ENCODE results near the gene NPHP4.
A peak's percentile ranks its signal among the peaks of the same experiment; 100 is the strongest.

NPHP4 gene

DNA sequence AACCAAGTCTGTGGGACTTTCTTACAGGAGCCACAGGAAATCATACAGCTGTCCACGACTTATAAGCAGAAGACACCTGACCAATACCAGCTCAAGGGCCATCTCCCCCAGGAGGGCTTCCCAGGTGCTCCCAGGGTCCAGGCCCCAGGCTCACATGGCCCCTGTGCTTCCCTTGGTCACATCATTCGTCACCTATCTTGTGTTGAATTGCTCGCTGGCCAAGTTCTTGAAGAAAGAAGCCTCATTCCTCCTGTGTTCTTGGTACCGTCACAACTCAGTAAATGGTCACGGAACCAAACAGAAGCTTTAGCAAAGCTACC, 3.0 kb downstream of the NPHP4 start:
- DNase-seq (ENCODE audit: low read depth) = no peak

DNA sequence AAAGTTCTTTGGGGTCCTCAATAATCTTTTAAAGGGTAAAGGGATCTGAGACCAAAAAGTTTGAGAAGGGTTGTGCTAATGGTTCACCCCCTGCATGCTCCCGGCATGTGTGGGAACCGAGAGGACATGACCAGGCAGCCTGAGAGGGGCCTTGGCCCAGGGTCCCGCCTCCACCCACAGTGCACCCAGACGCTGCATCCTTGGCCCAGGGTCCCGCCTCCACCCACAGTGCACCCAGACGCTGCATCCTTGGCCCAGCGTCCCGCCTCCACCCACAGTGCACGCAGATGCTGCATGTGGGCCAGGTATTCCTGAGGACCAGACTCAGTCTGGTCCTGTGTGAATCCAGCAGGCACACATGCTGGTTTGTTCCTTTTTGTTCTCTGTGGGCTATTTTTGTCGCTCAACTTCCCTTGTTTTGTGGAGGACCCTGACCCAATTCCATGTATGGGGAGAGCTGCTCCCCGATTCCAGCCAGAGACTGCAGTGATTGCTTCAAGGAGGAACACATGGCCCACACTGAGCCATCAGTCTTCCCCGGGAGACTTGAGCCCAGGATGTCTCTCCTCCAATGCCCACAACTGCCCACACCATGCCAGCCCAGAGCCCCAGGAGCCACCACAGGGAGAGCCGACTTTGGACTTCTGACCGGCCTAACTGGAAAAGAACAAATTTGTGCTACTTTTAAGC, 3.5 kb downstream of the NPHP4 start:
- no peak for DNase-seq (ENCODE audit: low read depth)

DNA sequence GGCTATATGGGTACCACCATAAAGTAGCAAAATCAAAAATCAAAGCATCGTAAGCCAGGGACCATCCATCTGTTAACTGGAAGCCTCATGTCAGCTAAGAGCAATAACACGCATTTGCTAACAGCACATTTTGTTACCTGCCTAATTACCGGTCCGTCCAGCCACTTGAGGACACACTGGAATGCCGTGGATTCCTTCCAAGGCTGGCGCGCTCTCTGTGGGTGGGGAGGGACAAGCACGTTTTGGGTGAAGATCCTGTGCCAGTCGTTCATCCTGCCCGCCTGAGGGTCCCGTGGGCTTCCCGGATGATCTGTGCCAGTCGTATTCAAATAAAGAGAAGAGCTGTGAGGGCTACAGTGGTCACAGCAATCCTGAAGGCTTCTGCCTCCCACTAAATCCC, 6.2 kb downstream of the NPHP4 start:
- DNase-seq (ENCODE audit: low read depth) = no peak

DNA sequence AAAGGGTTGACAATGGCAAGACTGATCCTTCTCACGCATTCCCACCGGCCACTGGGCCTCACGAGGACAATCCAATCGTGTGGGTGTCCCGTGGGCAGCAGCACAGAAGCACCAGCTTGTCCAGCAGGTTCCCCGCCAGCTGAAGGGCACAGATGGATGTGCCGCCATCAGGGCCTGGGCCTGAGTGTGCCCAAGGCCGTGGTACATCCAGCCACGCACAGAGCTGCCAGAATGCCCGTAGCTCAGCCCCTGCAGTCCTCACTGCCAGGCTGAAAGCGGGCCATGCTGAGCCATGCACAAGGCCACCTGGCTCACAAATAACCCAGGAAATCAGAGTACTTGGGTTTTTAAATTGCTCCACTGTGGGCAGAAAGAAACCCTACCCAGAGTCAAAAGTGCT, 7.0 kb downstream of the NPHP4 start:
- no peak for DNase-seq (ENCODE audit: low read depth)

DNA sequence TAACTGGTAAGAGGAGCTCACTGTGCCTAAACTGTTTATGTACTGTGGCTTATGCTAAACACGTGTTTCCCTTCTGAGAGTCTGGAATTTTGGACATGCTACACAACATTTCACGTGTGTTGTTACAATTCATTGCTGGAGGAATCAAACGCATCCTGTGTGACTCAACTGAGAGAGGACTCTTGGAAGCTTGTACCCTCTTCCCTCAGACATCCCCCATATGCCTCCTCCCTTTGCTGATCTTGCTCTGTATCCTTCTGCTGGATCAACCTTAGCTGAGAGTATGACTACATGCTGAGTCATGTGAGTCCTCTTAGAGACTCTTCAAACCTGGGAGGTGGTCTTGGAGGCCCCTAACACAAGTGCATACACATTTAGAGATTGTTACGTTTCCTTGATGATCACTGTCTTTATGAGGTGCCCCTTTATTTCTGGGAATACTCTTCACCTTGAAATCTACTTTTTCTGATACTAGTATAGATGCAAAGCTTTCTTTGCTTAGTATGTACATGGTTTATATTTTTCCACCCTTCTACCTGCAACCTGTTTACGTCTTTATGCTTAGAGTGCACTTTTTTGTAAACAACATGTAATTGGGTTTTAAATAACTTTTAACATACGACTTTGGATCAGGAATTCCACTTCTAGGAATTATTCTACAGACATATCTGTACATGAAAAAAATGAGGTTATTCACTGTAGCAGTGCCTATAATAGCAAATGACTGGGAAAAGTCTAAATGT, 8.7 kb downstream of the NPHP4 start:
- peak; percentile 63 for DNase-seq (ENCODE audit: low read depth)

DNA sequence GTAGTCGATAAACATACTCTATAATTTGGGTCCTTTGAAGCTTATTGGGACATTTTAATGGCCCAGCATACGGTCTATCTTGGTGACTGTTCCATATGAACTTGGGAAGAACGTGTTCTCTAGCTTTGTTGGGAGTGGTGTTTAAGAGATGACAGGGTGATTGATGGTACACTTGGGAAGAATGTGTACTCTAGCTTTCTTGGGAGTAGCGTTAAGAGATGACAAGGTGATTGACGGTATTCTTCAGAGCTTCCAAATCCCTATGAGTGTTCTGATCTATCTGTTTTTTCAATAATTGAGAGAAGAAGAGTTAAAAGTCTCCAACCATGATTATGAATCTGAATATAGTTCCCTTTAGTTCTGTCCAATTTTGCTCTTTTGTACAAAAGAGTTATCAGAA, 9.4 kb downstream of the NPHP4 start:
- no peak for DNase-seq (ENCODE audit: low read depth)

DNA sequence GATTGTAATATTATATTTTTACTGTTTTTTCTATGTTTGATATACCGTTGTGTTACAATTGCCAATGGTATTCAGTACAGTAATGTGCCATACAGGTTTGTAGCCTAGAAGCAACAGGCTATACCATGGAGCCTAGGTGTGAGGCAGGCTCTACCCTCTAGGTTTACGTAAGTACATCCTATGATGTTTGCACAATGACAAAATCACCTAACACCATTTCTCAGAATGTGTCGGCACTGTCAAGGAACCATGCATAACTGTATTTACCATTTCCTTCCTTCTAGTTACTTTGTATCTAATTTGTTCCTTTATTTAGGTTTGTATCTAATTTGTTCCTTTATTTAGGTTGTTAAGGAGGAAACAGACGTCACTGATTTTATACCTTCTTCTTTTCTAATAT, 9.9 kb downstream of the NPHP4 start:
- DNase-seq (ENCODE audit: low read depth) = no peak

DNA sequence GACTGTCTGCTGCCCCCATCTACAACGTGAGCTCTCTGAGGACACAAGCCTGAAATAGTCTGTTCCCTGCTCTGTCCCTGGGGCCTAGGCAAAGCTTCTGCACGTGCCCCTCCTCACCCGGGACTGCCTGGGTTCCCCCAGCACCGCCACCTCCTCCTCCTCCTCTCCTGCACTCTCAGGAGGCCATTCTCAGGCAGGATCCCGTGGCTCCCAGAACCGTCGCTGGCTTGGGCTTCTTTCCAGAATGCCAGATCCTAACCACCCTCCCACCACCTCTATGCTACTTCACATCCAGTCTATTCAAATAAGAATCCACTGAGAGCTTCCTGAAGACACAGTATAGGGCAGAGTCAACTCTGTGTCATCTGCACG, 11.2 kb downstream of the NPHP4 start:
- no peak for DNase-seq (ENCODE audit: low read depth)

DNA sequence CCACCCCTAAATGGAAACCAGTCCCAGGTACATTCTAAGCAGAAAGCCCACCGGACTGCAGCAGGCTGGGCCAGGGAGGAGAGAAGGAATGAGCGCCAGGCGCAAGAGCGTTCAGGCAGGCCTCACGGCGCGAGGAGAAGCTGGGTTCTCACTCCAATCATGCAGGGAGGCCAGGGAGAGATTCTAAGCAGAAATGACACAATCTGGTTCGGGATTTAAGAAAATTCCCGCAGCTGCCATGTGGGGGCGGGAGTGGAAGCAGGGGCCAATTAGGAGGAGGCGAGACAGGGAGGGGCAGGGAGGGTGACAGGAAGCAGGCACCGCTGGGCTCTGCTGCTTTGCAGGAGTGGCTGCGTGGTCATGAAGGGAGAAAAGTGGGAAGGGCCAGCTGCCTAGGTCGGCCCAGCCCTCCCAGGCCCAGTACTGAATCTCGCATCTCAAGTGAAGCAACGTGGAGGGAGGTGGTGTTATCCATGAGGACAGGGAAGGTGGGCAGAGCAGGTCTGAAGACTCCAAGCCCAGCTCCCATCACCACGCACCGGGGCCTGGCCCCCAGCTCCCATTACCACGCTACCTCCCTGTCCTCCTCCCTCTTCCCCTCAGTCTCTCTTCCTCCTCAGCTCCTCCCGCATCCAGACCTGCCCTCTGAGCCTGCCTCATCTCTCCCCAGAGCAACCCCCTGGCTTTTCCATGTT, 11.8 kb downstream of the NPHP4 start:
- no peak for DNase-seq (ENCODE audit: low read depth)

DNA sequence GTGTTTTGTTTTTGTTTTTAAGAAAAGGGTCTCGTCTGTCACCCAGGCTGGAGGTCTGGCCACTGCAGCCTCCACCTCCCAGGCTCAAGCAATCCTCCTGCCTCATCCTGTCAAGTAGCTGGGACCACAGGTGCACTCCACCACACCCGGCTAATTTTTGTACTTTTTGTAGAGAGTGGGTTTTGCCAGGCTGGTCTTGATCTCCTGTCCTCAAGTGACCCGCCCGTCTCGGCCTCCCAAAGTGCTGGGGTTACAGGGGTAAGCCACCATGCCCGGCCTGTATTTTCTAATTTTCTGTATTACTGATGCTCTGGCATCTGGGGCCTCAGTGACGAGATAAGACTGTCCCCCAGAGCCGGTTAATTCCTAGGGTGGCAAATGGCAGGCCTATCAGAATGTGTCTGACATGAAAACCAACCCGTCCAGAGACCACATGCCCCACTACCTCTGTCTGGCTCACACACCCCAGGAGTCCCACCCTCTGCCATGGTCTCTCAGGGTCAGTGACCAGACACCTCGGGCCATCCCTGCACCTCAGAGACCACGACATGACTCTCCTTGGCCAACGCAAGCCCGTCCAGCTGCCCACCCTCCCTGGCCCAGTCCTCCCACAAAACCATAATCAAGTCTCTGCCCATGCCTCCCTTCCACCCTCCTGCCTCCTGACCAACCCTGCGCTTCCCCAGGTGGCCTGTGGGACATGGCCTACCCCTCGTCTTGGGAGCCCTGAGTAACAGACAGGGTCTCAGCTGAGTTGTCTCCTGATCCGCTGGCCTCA, 12.5 kb downstream of the NPHP4 start:
- DNase-seq (ENCODE audit: low read depth) = no peak

DNA sequence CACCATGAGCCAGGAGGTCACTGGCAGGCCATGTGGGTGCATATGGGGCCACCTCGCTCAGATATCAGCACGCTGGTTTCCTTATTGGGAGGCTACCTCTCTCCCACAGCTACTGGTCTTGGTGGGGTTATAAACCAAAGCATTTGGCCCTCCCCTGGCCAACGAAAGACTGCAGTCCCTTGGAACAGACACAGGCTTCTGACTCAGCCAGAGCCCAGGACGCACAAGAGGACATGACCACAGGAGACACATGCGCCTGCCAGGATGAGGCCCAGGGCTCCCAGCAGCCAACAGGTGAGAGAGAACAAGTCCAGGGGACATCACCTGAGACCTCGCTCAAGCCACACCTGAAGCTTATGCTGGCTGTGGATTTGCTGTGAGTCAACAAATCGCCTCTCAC, 13.8 kb downstream of the NPHP4 start:
- DNase-seq (ENCODE audit: low read depth) = no peak

DNA sequence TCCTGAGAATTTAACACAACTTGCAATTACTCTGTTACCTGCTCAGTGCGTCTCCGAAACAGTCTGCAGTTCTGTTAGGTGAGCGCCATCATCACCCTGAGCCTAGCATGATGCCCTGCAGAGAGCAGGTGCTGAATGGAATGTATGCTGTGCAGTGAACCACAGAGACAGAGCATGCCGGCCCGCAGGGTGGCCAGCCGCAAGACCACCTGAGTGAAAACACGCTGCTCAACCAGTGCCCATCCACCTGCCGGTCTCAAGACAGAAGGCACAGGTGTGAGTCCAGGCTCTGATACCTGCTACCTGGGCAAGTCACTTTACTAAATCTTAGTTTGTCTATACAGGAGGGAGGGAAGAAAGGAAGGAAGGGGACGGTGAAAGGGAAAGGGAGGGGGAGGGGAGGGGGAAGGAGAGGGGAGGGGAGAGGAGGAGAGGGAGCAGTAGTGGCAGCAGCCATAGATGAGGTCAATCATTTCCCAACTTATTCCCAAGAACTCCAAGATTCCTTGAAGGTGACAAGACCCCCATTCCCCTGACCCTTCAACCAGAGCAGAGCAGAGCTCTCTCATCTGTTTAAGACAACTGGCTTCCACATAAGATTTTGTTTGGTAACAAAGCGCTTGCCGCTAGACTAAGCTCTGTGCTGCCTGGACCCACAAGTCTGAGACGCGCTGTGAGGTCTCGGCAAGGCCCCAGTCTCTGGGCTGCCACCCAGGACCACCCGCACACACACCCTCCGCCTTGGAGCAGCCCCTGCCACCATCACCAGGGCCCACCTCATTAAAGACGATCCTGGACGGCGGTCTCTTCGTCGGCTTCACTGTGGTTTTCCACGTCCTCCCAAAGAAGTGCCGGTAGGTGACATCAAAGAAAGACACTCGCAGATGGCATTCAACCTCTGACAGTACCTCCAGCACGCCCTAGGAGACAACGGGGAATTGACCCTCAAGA, 14.5 kb downstream of the NPHP4 start:
- DNase-seq (ENCODE audit: low read depth) = no peak

DNA sequence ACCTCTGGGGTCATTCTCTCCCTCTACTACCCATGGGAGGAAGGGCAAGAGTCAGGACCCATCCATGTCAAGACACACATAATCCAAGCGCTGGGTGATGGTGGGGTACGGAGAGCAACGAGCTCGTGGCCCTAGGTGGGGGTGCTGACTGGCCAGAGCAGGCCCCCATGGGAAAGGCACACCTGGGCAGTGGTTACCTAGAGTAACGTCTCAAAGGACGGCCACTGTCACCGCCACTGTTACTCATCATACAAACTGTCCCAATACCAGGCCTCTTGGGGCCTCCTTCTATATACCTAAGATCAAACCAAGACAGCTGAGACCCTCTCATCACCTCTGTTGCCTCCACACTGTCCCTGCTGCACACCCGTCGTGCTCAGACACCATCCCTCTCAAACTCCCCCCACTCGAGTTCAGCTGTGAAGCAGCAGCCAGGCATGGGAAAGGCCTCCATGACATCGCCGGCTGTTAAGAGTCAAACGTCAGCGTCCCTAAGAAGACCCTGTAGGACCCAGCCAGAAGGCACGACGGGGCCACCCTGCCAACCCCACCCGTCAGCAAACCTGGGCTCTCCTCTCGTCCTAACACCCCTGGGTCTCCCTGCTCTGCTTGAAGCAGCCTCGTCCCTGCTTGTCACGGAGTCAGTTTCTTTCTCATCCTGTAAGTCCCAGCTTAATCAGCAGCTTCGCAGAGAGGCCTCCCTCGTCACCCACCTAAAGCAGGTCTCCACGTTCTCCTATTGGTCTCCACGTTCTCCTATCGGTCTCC, 15.3 kb downstream of the NPHP4 start:
- DNase-seq (ENCODE audit: low read depth) = no peak

DNA sequence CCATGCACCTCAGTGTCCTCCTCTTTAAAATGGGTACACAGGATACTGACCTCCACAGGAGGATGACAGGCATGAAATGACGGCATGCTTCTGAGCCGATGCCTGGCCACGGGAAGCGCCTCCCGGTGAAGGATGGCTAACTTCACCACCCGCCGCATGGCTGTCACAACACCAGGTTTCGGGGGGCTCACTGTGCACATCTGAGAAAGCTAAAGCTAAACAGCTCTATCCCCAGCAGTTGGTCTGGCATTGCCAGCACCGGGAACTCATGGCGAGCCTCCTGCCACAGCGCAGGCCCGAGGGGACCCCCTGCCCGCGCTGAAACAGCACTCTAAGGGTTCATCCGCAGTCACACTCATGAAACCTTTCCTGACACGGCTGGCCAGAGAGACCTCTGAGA, 16.0 kb downstream of the NPHP4 start:
- no peak for DNase-seq (ENCODE audit: low read depth)

DNA sequence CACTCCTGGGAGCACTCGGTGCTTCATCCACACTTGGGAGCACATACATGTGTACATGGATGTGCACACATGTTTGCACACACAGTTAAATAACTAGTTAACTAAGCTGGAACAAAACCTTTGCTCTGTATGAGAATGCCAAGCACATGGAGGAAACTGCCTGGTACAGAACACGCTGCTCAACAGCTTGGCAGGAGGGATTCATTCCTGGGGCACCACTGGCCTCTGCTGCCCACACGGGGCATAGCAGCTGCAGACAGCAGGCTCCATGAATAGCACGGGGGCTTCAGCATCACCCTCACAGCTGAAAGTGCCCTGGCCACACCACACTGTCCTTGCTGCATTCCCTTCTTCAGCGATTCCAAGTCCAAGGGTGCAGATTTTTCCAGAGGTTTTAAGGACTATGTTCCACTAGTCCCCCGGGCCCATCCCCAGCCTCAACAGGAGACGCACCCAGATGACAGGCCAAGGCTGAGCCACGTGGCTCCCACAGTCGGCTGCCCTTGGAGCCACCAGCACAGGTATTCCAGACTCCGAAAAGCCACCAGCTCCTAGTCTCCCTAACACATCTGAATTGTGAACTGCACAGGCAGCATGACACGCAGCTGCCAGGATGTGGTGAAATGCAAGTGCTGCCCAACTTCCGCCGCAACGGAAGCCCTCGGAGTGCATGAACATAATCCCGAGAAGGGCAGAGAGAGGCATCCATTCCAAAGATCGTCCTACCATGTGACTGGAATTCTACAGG, 16.9 kb downstream of the NPHP4 start:
- DNase-seq (ENCODE audit: low read depth) = no peak

DNA sequence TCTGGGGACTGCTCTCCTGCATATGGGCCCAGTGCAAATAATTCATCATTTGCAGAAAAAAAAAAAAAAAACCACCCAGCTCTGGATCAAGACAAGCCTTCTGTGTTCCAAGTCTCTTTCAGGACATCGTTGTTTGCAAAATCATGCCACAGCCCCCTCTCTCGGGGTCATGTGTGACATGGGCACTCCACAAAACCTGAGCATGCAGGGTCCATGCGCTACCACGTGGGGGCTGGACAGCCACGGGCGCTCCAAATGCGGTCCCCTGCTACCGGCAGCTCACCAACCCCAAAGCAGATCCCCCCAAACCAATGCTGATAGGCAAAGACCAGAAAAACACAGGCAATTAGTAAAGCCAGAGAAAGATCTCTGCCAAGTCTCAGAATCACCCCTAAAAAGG, 17.6 kb downstream of the NPHP4 start:
- DNase-seq (ENCODE audit: low read depth) = no peak

DNA sequence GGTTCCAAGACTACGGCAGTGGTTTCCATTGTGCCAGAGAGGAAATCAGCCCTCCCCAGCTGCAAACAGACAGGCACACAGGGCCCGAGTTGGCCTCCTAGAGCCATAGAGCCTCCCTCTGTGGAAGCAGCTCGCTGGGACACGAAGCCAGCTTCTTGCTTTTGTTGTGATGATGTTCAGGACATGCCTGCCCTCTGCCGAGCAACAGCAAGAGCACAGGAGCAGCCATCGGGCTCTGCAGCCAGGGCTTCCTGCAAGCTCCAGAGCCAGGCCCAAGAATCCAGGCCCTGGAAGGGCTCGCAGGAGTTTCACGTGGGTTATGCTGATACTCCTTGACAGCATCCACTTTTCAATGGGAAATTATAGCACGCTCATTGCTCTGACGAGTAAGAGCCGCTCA, 18.5 kb downstream of the NPHP4 start:
- no peak for DNase-seq (ENCODE audit: low read depth)

DNA sequence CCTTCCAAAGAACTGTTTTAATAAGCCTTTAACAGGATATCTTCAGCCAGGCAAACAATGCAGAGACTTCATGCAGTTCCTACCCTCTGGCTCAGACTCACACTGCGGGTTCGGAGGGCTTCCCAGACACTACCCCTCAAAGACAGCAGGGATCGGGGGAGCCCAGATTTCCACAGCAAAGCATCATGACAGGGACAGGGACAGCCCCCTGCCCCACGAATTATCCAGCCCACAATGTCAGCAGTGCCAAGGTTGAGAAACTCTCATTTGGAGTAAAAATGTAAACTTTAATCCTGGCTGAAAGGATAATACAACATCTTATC, 20.1 kb downstream of the NPHP4 start:
- DNase-seq (ENCODE audit: low read depth) = no peak

DNA sequence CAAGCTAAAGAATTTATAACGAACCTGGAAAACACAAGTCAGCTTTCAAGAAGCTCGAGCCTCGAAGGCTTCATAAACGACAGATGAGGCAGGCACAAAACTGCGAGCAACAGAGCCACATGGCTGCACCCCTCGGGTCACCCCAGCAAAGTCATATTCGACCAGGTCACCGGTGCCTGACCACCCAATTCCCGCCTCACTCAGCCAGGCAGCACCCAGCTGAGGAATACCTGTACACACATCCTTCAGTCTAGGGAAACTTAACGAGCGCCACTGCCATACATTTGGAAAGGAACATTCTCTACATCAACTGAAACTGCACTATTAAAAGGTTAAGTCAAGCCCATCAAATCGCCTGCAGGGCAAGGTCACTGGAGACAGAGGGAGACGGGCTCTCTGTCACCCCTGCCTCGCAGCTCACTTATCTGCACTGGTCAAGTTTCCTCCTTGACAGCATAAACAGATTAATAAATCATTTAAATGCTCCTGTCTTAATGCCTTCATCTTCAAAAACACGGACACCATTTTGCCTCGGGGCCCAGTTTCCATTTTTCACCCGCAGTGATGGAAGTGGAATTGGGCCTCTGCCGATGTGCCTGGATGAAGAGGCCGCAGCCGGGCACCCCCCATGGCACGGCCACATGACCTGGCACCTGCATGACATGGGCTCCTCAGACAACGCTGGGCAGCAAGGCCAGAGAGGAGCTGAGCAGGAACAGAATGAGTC, 20.6 kb downstream of the NPHP4 start:
- no peak for DNase-seq (ENCODE audit: low read depth)
